Measurements from ENCODE around the gene CHRNA7. TPM values are rescaled to one million over a fixed set of nuclear protein-coding genes. Genes with fewer than 3 reads are reported as not detected.

Gene CHRNA7
- total and polyA plus RNA-seq, 2 donors, result 2.0 to 3.8 TPM

DNA sequence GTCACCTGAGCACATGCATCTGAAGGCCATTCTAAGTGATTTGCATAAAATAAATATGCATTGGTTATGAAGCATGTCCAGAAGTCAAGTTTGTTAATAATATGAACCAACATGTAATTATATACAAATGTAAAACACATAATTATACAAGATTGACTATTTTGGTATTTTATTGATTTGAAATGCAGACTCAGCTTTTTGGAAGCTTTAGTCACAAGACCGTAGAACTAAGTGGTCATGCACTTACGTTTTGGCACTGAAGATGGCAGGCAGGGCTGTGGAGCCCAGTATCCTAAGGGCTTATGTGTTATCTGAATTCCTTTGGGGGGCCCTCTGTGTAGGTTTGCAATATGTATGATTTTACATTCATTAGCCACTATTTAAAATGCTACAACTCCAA is 5.0 kb downstream of the CHRNA7 start:
- 64% methylated on average over 2 of the region's 2 CpGs for WGBS
- no peaks in the 10 kb centered on the region for H3K36me3 ChIP-seq (ENCODE audit: insufficient read depth)
- H3K4me3 ChIP-seq (ENCODE audit: low read depth, low read length), result no peak overlapping the region
- no peaks in the 10 kb centered on the region for H3K4me1 ChIP-seq (ENCODE audit: insufficient read depth)
- no peak overlapping the region for H3K27ac ChIP-seq (ENCODE audit: low read depth)
- DNase-seq (ENCODE audit: extremely low spot score), result no peak

GRCh38 chr15:32036971-32037370 is 6.7 kb downstream of the CHRNA7 start:
- no peaks in the 10 kb centered on the region for H3K4me1 ChIP-seq (ENCODE audit: insufficient read depth)
- no peak for DNase-seq (ENCODE audit: extremely low spot score)
- H3K4me3 ChIP-seq (ENCODE audit: low read depth, low read length), result no peak overlapping the region
- H3K36me3 ChIP-seq (ENCODE audit: insufficient read depth), result no peaks in the 10 kb centered on the region
- H3K27ac ChIP-seq (ENCODE audit: low read depth), result no peak overlapping the region
- WGBS, result 73% methylated on average over 2 of the region's 2 CpGs

- 78% methylated on average over 7 of the region's 7 CpGs for WGBS
- no peak for DNase-seq (ENCODE audit: extremely low spot score)
- H3K4me1 ChIP-seq (ENCODE audit: insufficient read depth), result no peaks in the 10 kb centered on the region
- H3K27ac ChIP-seq (ENCODE audit: low read depth), result no peak overlapping the region
- no peaks in the 10 kb centered on the region for H3K36me3 ChIP-seq (ENCODE audit: insufficient read depth)
- no peak overlapping the region for H3K4me3 ChIP-seq (ENCODE audit: low read depth, low read length)
These were observed 11.0 kb downstream of the CHRNA7 start for GRCh38 chr15:32041294-32041693.

- 9% methylated on average over 1 of the region's 1 CpG for WGBS
- no peak overlapping the region for H3K4me3 ChIP-seq (ENCODE audit: low read depth, low read length)
- DNase-seq (ENCODE audit: extremely low spot score), result no peak
- no peak overlapping the region for H3K27ac ChIP-seq (ENCODE audit: low read depth)
- H3K36me3 ChIP-seq (ENCODE audit: insufficient read depth), result no peaks in the 10 kb centered on the region
- H3K4me1 ChIP-seq (ENCODE audit: insufficient read depth), result no peaks in the 10 kb centered on the region
These were observed 12.1 kb downstream of the CHRNA7 start for GRCh38 chr15:32042269-32042972.

DNA sequence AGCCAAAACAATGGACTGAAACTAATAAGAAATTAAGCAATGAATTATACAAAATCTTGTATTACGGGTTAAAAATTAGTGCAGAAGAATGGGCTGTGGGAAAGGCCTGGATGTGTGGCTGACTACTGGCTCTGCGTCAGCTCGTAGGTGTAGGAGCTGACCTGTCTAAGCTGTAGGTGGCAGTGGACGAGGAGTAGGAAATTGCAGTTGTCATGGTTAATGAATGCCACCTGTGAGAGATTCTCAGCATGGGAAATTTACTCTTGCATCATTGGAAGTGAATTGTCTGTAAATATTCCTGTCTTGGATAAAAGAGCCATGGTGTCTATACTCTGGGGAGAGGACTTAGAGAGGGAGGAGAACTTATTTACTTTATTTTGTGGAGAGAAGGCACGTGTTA is 23.4 kb downstream of the CHRNA7 start:
- Histone ChIP-seq H3K36me3 (ENCODE audit: insufficient read depth) (no peaks in the 10 kb centered on the region), H3K27ac (ENCODE audit: low read depth) (no peak overlapping the region), H3K4me1 (ENCODE audit: insufficient read depth) (no peaks in the 10 kb centered on the region), H3K4me3 (ENCODE audit: low read depth, low read length) (no peak overlapping the region)
- 29% methylated on average over 5 of the region's 5 CpGs for WGBS
- DNase-seq (ENCODE audit: extremely low spot score), result no peak

GRCh38 chr15:32057876-32058425 is 27.6 kb downstream of the CHRNA7 start:
- no peak overlapping the region for H3K27ac ChIP-seq (ENCODE audit: low read depth)
- H3K4me1 ChIP-seq (ENCODE audit: insufficient read depth), result no peaks in the 10 kb centered on the region
- no peak overlapping the region for H3K4me3 ChIP-seq (ENCODE audit: low read depth, low read length)
- no peak for DNase-seq (ENCODE audit: extremely low spot score)
- 50% methylated on average over 4 of the region's 4 CpGs for WGBS
- H3K36me3 ChIP-seq (ENCODE audit: insufficient read depth), result no peaks in the 10 kb centered on the region

DNA sequence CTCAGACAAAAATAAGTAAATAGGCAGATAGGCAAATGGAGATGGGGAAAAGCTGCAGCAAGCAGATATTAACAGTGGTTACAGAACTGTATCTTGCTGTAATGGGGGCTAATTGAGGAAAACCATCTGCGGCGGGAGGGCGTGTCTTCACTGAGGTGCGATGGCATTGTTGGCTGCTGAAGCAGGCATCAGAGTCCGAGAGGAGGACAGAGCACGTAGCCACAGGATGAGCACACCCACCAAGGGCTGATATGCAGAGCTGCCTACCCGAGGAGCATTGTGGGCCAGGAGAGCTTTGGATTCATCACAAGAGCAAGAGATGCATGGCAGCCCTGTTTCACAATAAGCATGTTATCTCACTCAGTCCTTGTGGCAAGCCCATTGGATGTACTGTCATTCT is 30.4 kb downstream of the CHRNA7 start:
- Histone ChIP-seq H3K4me1 (ENCODE audit: insufficient read depth) (no peaks in the 10 kb centered on the region), H3K4me3 (ENCODE audit: low read depth, low read length) (no peak overlapping the region), H3K36me3 (ENCODE audit: insufficient read depth) (no peaks in the 10 kb centered on the region), H3K27ac (ENCODE audit: low read depth) (no peak overlapping the region)
- DNase-seq (ENCODE audit: extremely low spot score), result no peak
- WGBS, result 88% methylated on average over 7 of the region's 7 CpGs

- H3K36me3 ChIP-seq (ENCODE audit: insufficient read depth), result no peaks in the 10 kb centered on the region
- H3K4me1 ChIP-seq (ENCODE audit: insufficient read depth), result no peaks in the 10 kb centered on the region
- DNase-seq (ENCODE audit: extremely low spot score), result no peak
- no peak overlapping the region for H3K27ac ChIP-seq (ENCODE audit: low read depth)
- H3K4me3 ChIP-seq (ENCODE audit: low read depth, low read length), result no peak overlapping the region
- WGBS, result 94% methylated on average over 1 of the region's 1 CpG
These were observed 36.8 kb downstream of the CHRNA7 start for GRCh38 chr15:32067115-32067514.

DNA sequence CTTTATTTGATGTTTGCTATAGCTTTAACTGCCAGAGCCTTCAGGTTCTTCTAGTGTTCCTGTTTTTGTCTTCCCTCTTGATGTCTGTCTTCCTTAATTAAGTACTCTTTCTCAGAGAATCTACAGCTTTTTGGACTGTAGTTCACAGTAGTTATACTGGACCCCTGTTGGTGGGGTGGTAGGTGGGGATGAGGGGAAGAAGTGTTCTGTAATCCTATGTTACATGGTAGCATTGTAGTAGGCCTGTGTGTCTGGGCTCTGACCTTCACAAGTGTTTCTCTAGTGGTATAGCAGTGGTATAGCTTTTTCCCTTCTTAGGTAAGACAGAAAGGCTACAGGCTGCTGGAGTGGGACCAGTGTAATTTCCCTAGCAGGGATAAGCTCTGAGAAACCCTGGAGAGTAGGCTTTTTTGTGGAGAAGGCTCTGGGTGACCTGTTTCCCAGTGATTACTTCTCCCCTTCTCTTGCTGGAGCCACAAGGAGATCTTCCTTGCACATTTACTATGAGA is 59.6 kb downstream of the CHRNA7 start:
- DNase-seq (ENCODE audit: extremely low spot score), result no peak
- Histone ChIP-seq H3K36me3 (ENCODE audit: insufficient read depth) (no peaks in the 10 kb centered on the region), H3K4me1 (ENCODE audit: insufficient read depth) (no peaks in the 10 kb centered on the region), H3K4me3 (ENCODE audit: low read depth, low read length) (no peak overlapping the region), H3K27ac (ENCODE audit: low read depth) (no peak overlapping the region)

DNA sequence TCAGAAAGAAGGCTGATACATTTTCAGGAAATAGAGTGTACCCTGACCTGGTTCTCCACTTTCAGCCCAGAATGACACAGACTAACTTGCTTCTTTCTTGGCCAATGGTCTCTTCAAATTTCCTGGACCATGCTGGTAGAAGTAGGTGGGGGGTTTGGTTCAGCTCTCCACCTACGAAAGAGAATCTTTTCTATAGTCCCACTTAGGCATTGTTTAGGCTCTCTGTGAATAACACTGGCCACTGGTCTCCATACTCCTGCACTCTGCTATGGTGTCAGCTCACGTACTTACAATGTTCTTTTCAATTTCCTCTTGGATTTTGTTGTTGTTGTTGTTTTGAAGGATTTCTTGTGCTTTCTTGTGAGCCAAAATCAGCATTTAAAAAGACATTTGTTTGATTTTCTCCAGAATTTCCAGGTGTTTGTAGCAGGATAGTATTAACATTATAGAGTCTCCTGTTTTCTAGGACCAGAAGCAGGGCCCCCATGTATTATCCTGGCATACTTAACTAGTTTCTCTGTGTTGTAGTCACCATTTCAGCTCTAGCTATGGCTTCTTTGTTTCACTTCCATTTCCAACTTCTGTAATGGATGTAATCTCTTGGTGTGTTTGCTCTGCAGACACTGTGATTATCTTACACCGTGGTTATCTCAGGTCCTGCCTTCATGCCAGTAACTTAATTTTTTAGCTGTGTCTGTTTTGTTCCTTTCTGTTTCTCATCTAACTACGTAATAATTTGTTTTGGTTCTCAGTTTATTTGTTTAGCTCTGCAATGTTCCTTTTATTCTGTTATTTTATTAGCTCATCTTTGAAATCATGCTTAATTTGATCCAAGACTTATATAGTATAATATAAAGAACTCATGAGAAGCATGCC is 61.4 kb downstream of the CHRNA7 start:
- DNase-seq (ENCODE audit: extremely low spot score), result no peak
- no peaks in the 10 kb centered on the region for H3K36me3 ChIP-seq (ENCODE audit: insufficient read depth)
- no peaks in the 10 kb centered on the region for H3K4me1 ChIP-seq (ENCODE audit: insufficient read depth)
- H3K27ac ChIP-seq (ENCODE audit: low read depth), result no peak overlapping the region
- 51% methylated on average over 4 of the region's 4 CpGs for WGBS
- no peak overlapping the region for H3K4me3 ChIP-seq (ENCODE audit: low read depth, low read length)

GRCh38 chr15:32096213-32096612 is 65.9 kb downstream of the CHRNA7 start:
- H3K4me3 ChIP-seq (ENCODE audit: low read depth, low read length), result no peak overlapping the region
- H3K4me1 ChIP-seq (ENCODE audit: insufficient read depth), result no peaks in the 10 kb centered on the region
- no peaks in the 10 kb centered on the region for H3K36me3 ChIP-seq (ENCODE audit: insufficient read depth)
- WGBS, result 78% methylated on average over 2 of the region's 2 CpGs
- no peak for DNase-seq (ENCODE audit: extremely low spot score)
- no peak overlapping the region for H3K27ac ChIP-seq (ENCODE audit: low read depth)

- Histone ChIP-seq H3K36me3 (ENCODE audit: insufficient read depth) (no peaks in the 10 kb centered on the region), H3K4me1 (ENCODE audit: insufficient read depth) (no peaks in the 10 kb centered on the region), H3K4me3 (ENCODE audit: low read depth, low read length) (no peak overlapping the region), H3K27ac (ENCODE audit: low read depth) (no peak overlapping the region)
- DNase-seq (ENCODE audit: extremely low spot score), result no peak
- WGBS, result 69% methylated on average over 13 of the region's 13 CpGs
These were observed 66.8 kb downstream of the CHRNA7 start for GRCh38 chr15:32096916-32097617.

- DNase-seq (ENCODE audit: extremely low spot score), result no peak
- H3K27ac ChIP-seq (ENCODE audit: low read depth), result no peak overlapping the region
- H3K4me1 ChIP-seq (ENCODE audit: insufficient read depth), result no peaks in the 10 kb centered on the region
- H3K4me3 ChIP-seq (ENCODE audit: low read depth, low read length), result no peak overlapping the region
- 25% methylated on average over 7 of the region's 7 CpGs for WGBS
- H3K36me3 ChIP-seq (ENCODE audit: insufficient read depth), result no peaks in the 10 kb centered on the region
These were observed 67.7 kb downstream of the CHRNA7 start for GRCh38 chr15:32098033-32098432.

Measured in urinary bladder (tissue), 4 donors.